Endodermal cell (in vitro differentiated cells): ENCODE measurements around the gene PTPRE. TPM values are rescaled to one million over a fixed set of nuclear protein-coding genes. Genes with fewer than 3 reads are reported as not detected.

Source experiments
- DNase-seq: peaks from one replicate; pipeline ENCODE4 v3.0.0-alpha.2; 2017
- H3K27ac ChIP-seq: 2 replicates; pipeline ENCODE4 v1.5.1; 2013; ENCODE audit warnings: mild to moderate bottlenecking, low read depth, low read length, moderate library complexity
- H3K27me3 ChIP-seq: 2 replicates; pipeline ENCODE4 v1.6.1; 2013; ENCODE audit warnings: mild to moderate bottlenecking, low read length, moderate library complexity; ENCODE audit not compliant: insufficient read depth, control insufficient read depth, poor library complexity, severe bottlenecking
- H3K36me3 ChIP-seq: 2 replicates; pipeline ENCODE4 v1.7.0; 2013; ENCODE audit warnings: mild to moderate bottlenecking, low read length, moderate library complexity; ENCODE audit not compliant: control insufficient read depth, insufficient read depth
- H3K4me1 ChIP-seq: one replicate; pipeline ENCODE4 v1.7.0; 2013; ENCODE audit warnings: low read length; ENCODE audit not compliant: control insufficient read depth, insufficient read depth
- H3K4me3 ChIP-seq: 2 replicates; pipeline ENCODE4 v1.5.1; 2013; ENCODE audit warnings: mild to moderate bottlenecking, low read length, moderate library complexity
- H3K9ac ChIP-seq: 2 replicates; pipeline ENCODE4 v1.6.1; 2013; ENCODE audit warnings: mild to moderate bottlenecking, low read length, moderate library complexity; ENCODE audit not compliant: poor library complexity, severe bottlenecking; ENCODE audit errors: extremely low read depth
- H3K9me3 ChIP-seq: 2 replicates; pipeline ENCODE4 v1.6.1; 2013; ENCODE audit warnings: mild to moderate bottlenecking, low read length, moderate library complexity; ENCODE audit not compliant: control insufficient read depth
- H3K27ac Mint-ChIP-seq: 2 replicates; pipeline ENCODE4 v1.8.0; 2020; ENCODE audit warnings: mixed read lengths
- H3K27me3 Mint-ChIP-seq: 2 replicates; pipeline ENCODE4 v1.8.0; 2021; ENCODE audit warnings: mild to moderate bottlenecking, mixed read lengths; ENCODE audit not compliant: insufficient read depth
- H3K36me3 Mint-ChIP-seq: 2 replicates; pipeline ENCODE4 v1.8.0; 2020; ENCODE audit warnings: low read depth, mixed read lengths
- H3K4me1 Mint-ChIP-seq: 2 replicates; pipeline ENCODE4 v1.8.0; 2020; ENCODE audit warnings: mixed read lengths
- H3K4me3 Mint-ChIP-seq: 2 replicates; pipeline ENCODE4 v1.8.0; 2020; ENCODE audit warnings: mild to moderate bottlenecking, moderate library complexity, mixed read lengths
- H3K9me3 Mint-ChIP-seq: 2 replicates; pipeline ENCODE4 v1.8.0; 2020; ENCODE audit warnings: mild to moderate bottlenecking, mixed read lengths
- WGBS, 2 experiments: methylation state at CpG; one replicate each; pipeline versions ENCODE4 v1.1.5 to v1.1.7; 2013; ENCODE audit warnings: missing lambda C conversion rate in 2 of 2, mixed read lengths in 1 of 2; ENCODE audit not compliant: insufficient coverage in 1 of 2, insufficient read length in 1 of 2; 5-methylcytosine and 5-hydroxymethylcytosine counted together
- total RNA-seq, 2 donors: library from RNA; stranded (reverse); fragmentation: NEBNext Ultra II Directional in 1 of 2; extraction: Animal tissue kit (Norgen Biotek cat#: 25700) in 1 of 2; gene quantifications; 2 replicates in 1 of 2; 3 replicates in 1 of 2; pipeline ENCODE4 v1.2.1, GENCODE V29; 2021
- TF ChIP-seq, protein P1 (sequence below): fragments of 200-600 bp; sonication (generic); conservative IDR thresholded peaks from 2 replicates; pipeline ENCODE4 v1.5.0; 2021; ENCODE audit warnings: antibody characterized with exemption, mild to moderate bottlenecking

PTPRE gene
- total RNA-seq, 2 donors from 2014 or later = 0.75 to 3.0 TPM

DNA sequence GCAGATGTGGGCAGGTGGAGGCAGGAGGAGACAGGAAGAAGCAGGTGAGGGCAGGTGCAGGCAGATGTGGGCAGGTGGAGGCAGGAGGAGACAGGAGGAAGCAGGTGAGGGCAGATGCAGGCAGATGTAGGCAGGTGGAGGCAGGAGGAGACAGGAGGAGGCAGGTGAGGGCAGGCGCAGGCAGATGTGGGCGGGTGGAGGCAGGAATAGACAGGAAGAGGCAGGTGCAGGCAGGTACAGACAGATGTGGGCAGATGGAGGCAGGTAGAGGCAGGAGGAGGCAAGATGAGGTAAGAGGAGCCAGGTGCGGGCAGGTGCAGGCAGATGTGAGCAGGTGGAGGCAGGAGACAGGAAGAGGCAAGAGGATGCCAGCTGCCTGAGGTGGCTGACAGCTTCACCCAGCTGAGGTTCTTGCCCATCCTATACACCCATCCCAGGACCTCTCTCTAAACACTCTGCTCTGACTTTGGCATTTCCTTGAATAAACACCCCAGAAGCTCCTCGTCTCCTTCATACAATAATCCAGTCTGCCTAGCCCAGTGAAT is 33.0 kb downstream of the PTPRE start:
- no peaks in the 10 kb centered on the region for H3K4me1 Mint-ChIP-seq
- Histone ChIP-seq H3K27me3 (no peaks in the 10 kb centered on the region), H3K9ac (no peak overlapping the region), H3K4me3 (no peak overlapping the region), H3K36me3 (no peaks in the 10 kb centered on the region), H3K9me3 (no peaks in the 10 kb centered on the region), H3K4me1 (no peaks in the 10 kb centered on the region), H3K27ac (no peak overlapping the region)
- no peak overlapping the region for H3K27ac Mint-ChIP-seq
- TF ChIP-seq, protein P1, sequence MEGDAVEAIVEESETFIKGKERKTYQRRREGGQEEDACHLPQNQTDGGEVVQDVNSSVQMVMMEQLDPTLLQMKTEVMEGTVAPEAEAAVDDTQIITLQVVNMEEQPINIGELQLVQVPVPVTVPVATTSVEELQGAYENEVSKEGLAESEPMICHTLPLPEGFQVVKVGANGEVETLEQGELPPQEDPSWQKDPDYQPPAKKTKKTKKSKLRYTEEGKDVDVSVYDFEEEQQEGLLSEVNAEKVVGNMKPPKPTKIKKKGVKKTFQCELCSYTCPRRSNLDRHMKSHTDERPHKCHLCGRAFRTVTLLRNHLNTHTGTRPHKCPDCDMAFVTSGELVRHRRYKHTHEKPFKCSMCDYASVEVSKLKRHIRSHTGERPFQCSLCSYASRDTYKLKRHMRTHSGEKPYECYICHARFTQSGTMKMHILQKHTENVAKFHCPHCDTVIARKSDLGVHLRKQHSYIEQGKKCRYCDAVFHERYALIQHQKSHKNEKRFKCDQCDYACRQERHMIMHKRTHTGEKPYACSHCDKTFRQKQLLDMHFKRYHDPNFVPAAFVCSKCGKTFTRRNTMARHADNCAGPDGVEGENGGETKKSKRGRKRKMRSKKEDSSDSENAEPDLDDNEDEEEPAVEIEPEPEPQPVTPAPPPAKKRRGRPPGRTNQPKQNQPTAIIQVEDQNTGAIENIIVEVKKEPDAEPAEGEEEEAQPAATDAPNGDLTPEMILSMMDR = no peak
- H3K4me3 Mint-ChIP-seq = no peak overlapping the region
- WGBS, 2 experiments = 93 to 100% methylated on average over 1 to 4 of the region's 4 CpGs
- H3K27me3 Mint-ChIP-seq = peaks cover 15% of the 10 kb centered on the region
- no peak for DNase-seq
- no peaks in the 10 kb centered on the region for H3K9me3 Mint-ChIP-seq
- no peaks in the 10 kb centered on the region for H3K36me3 Mint-ChIP-seq

- no peaks in the 10 kb centered on the region for H3K27me3 ChIP-seq
- no peaks in the 10 kb centered on the region for H3K9me3 ChIP-seq
- no peak overlapping the region for H3K9ac ChIP-seq
- H3K9me3 Mint-ChIP-seq = no peaks in the 10 kb centered on the region
- no peaks in the 10 kb centered on the region for H3K4me1 Mint-ChIP-seq
- peaks cover 8% of the 10 kb centered on the region for H3K27me3 Mint-ChIP-seq
- 79 to 100% methylated on average over 1 to 6 of the region's 6 CpGs for WGBS, 2 experiments
- H3K27ac Mint-ChIP-seq = no peak overlapping the region
- peak; percentile 32 for DNase-seq
- no peaks in the 10 kb centered on the region for H3K36me3 Mint-ChIP-seq
- H3K4me1 ChIP-seq = no peaks in the 10 kb centered on the region
- H3K4me3 Mint-ChIP-seq = no peak overlapping the region
- H3K36me3 ChIP-seq = no peaks in the 10 kb centered on the region
- no peak overlapping the region for H3K27ac ChIP-seq
- no peak overlapping the region for H3K4me3 ChIP-seq
- TF ChIP-seq, protein P1 = peak; percentile 19
Observed at GRCh38 chr10:127940866-127941640, 34.1 kb downstream of the PTPRE start.

- Histone ChIP-seq H3K36me3 (no peaks in the 10 kb centered on the region), H3K27me3 (no peaks in the 10 kb centered on the region), H3K4me1 (no peaks in the 10 kb centered on the region), H3K9ac (no peak overlapping the region), H3K9me3 (no peaks in the 10 kb centered on the region), H3K27ac (no peak overlapping the region), H3K4me3 (no peak overlapping the region)
- DNase-seq = no peak
- 82 to 88% methylated on average over 7 of the region's 7 CpGs for WGBS, 2 experiments
- TF ChIP-seq, protein P1 = no peak
- Mint-ChIP-seq H3K4me3 (no peak overlapping the region), H3K27ac (no peak overlapping the region), H3K36me3 (no peaks in the 10 kb centered on the region), H3K9me3 (no peaks in the 10 kb centered on the region), H3K4me1 (no peaks in the 10 kb centered on the region), H3K27me3 (peaks cover 8% of the 10 kb centered on the region)
Observed at GRCh38 chr10:127942811-127943210, 35.9 kb downstream of the PTPRE start.
